ENCODE data around the gene PCED1A.

Gene PCED1A

GRCh38 chr20:2866236-2866635 is 25.8 kb upstream of the PCED1A start:
- H3K4me2 ChIP-seq (ENCODE audit: low read length): no peak overlapping the region
- no peaks in the 10 kb centered on the region for H4K20me1 ChIP-seq (ENCODE audit: control insufficient read depth, insufficient read depth, low read depth, low read length)
- TF ChIP-seq CTCF (IDR thresholded peaks at IDR 0.05; ENCODE audit: low read depth, low read length, poor library complexity, severe bottlenecking) (no peak), EZH2phosphoT487 (IDR thresholded peaks at IDR 0.05; ENCODE audit: borderline replicate concordance, low read length) (no peak)
- no peaks in the 10 kb centered on the region for H3K9me3 ChIP-seq (ENCODE audit: control insufficient read depth, insufficient read depth, low read length)
- no peaks in the 10 kb centered on the region for H3K79me2 ChIP-seq (ENCODE audit: control insufficient read depth, low read length)
- no peaks in the 10 kb centered on the region for H3K4me1 ChIP-seq (ENCODE audit: control insufficient read depth, low read length)
- no peaks in the 10 kb centered on the region for H3K36me3 ChIP-seq (ENCODE audit: control insufficient read depth, low read length)
- H3F3A ChIP-seq (ENCODE audit: control insufficient read depth, insufficient read depth): no peaks in the 10 kb centered on the region; the same call in 1 of the 2 replicates
- no peaks in the 10 kb centered on the region for H3K9me2 ChIP-seq (replicated peaks; ENCODE audit: control insufficient read depth, low read length)
- H3K27ac ChIP-seq (ENCODE audit: low read depth, low read length): no peak overlapping the region
- no peak overlapping the region for H3K4me3 ChIP-seq (ENCODE audit: low read length)
- peaks cover 6% of the 10 kb centered on the region for H3K27me3 ChIP-seq (ENCODE audit: control insufficient read depth, low read length)

GRCh38 chr20:2865630-2866029 is 25.2 kb upstream of the PCED1A start:
- Histone ChIP-seq H3K27me3 (ENCODE audit: control insufficient read depth, low read length) (peaks cover under 1% of the 10 kb centered on the region), H3K27ac (ENCODE audit: low read depth, low read length) (no peak overlapping the region), H3K4me2 (ENCODE audit: low read length) (no peak overlapping the region), H3K4me1 (ENCODE audit: control insufficient read depth, low read length) (no peaks in the 10 kb centered on the region), H4K20me1 (ENCODE audit: control insufficient read depth, insufficient read depth, low read depth, low read length) (no peaks in the 10 kb centered on the region), H3K79me2 (ENCODE audit: control insufficient read depth, low read length) (no peaks in the 10 kb centered on the region), H3K36me3 (ENCODE audit: control insufficient read depth, low read length) (no peaks in the 10 kb centered on the region), H3K9me3 (ENCODE audit: control insufficient read depth, insufficient read depth, low read length) (no peaks in the 10 kb centered on the region), H3F3A (ENCODE audit: control insufficient read depth, insufficient read depth) (no peaks in the 10 kb centered on the region; the same call in 1 of the 2 replicates), H3K4me3 (ENCODE audit: low read length) (no peak overlapping the region), H3K9me2 (replicated peaks; ENCODE audit: control insufficient read depth, low read length) (no peaks in the 10 kb centered on the region)
- TF ChIP-seq CTCF (IDR thresholded peaks at IDR 0.05; ENCODE audit: low read depth, low read length, poor library complexity, severe bottlenecking) (peak; percentile 47), EZH2phosphoT487 (IDR thresholded peaks at IDR 0.05; ENCODE audit: borderline replicate concordance, low read length) (no peak)

DNA sequence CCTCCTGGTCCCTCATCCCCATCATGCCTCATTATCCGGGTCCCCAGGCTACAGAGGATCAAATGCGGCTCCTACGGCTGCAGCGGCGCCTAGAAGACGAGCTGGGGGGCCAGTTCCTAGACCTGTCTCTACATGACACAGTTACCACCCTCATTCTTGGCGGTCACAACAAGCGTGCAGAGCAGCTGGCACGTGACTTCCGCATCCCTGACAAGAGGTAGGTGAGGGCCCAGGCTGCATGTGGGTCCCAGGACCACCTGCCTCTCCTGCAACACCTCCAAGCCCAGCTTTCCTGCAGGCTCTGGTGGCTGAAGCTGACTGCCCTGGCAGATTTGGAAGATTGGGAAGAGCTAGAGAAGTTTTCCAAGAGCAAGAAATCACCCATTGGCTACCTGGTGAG is 24.6 kb upstream of the PCED1A start:
- no peaks in the 10 kb centered on the region for H3K27me3 ChIP-seq (ENCODE audit: control insufficient read depth, low read length)
- no peaks in the 10 kb centered on the region for H3K9me2 ChIP-seq (replicated peaks; ENCODE audit: control insufficient read depth, low read length)
- H3K4me3 ChIP-seq (ENCODE audit: low read length): no peak overlapping the region
- no peaks in the 10 kb centered on the region for H3K79me2 ChIP-seq (ENCODE audit: control insufficient read depth, low read length)
- H3F3A ChIP-seq (ENCODE audit: control insufficient read depth, insufficient read depth): no peaks in the 10 kb centered on the region; the same call in 1 of the 2 replicates
- no peak overlapping the region for H3K27ac ChIP-seq (ENCODE audit: low read depth, low read length)
- no peaks in the 10 kb centered on the region for H3K36me3 ChIP-seq (ENCODE audit: control insufficient read depth, low read length)
- no peak for TF ChIP-seq CTCF (IDR thresholded peaks at IDR 0.05; ENCODE audit: low read depth, low read length, poor library complexity, severe bottlenecking)
- TF ChIP-seq EZH2phosphoT487 (IDR thresholded peaks at IDR 0.05; ENCODE audit: borderline replicate concordance, low read length): no peak
- H3K4me1 ChIP-seq (ENCODE audit: control insufficient read depth, low read length): no peaks in the 10 kb centered on the region
- H4K20me1 ChIP-seq (ENCODE audit: control insufficient read depth, insufficient read depth, low read depth, low read length): no peaks in the 10 kb centered on the region
- H3K4me2 ChIP-seq (ENCODE audit: low read length): no peak overlapping the region
- no peaks in the 10 kb centered on the region for H3K9me3 ChIP-seq (ENCODE audit: control insufficient read depth, insufficient read depth, low read length)

Data from DOHH2 (cell line).